Panc1 (cell line): ENCODE results near the gene CD226.

Experiments used
- CTCF ChIP-seq: fragments of 450-650 bp; IDR thresholded peaks from 2 replicates; pipeline ENCODE4 v1.5.1; 2017; ENCODE audit warnings: mild to moderate bottlenecking
- POLR2AphosphoS5 ChIP-seq: IDR thresholded peaks from 2 replicates; pipeline ENCODE4 v1.6.1; 2012; ENCODE audit warnings: mild to moderate bottlenecking, low read depth, low read length, moderate library complexity
- REST ChIP-seq, 2 experiments: IDR thresholded peaks; 2 replicates each; pipeline ENCODE4 v1.6.1; 2011 to 2012; ENCODE audit warnings: low read depth in 2 of 2, control low read depth in 1 of 2, low read length in 1 of 2, mild to moderate bottlenecking in 1 of 2, moderate library complexity in 1 of 2; ENCODE audit not compliant: insufficient read depth in 1 of 2

- TF ChIP-seq CTCF (no peak), REST (IDR thresholded peaks at IDR 0.05; ENCODE audit: insufficient read depth in 1 of 2, low read depth in 2 of 2, low read length in 1 of 2) (no peak), POLR2AphosphoS5 (no peak)
Observed at GRCh38 chr18:69858897-69859296, 88.8 kb downstream of the CD226 start.
